Measurements from ENCODE around the gene KIF2A.

Gene KIF2A

DNA sequence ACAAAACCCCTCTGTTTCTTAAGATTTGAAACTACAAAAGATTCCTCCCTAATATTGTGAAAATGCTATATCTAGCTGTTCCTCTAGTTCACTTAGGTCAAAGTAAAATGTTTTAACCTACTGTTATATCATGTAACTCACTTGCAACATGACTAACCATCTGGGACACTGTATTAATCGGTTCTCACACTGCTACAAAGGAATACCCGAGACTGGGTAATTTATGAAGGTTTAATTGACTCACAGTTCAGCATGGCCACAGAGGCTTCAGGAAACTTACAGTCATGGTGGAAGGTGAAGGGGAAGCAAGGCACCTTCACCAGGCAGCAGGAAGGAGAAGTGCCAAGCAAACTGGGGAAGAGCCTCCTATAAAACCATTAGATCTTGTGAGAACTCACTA is 63.0 kb downstream of the KIF2A start:
- POLR2A ChIA-PET, result no interaction called here
- CTCF ChIA-PET, result interaction anchor here (0.6 kb wide), 1 partner anchor 740 kb away, joined by 5 read pairs; no protein-coding TSS in a partner anchor
- TF ChIP-seq TARDBP (IDR thresholded peaks at IDR 0.05), result no peak
- TF ChIP-seq NFRKB (IDR thresholded peaks at IDR 0.05), result no peak
- no peak for TF ChIP-seq ARNT (IDR thresholded peaks at IDR 0.05)
- TF ChIP-seq FOXM1 (IDR thresholded peaks at IDR 0.05; ENCODE audit: borderline replicate concordance), result no peak
- TF ChIP-seq HDGF (IDR thresholded peaks at IDR 0.05; ENCODE audit: borderline replicate concordance), result no peak
- TF ChIP-seq SUZ12 (IDR thresholded peaks at IDR 0.05), result no peak
- no peak for TF ChIP-seq ELF4 (IDR thresholded peaks at IDR 0.05)
- no peak for TF ChIP-seq BHLHE40 (IDR thresholded peaks at IDR 0.05; ENCODE audit: borderline replicate concordance)
- TF ChIP-seq LEF1 (IDR thresholded peaks at IDR 0.05; ENCODE audit: borderline replicate concordance), result no peak
- TF ChIP-seq, protein P1, sequence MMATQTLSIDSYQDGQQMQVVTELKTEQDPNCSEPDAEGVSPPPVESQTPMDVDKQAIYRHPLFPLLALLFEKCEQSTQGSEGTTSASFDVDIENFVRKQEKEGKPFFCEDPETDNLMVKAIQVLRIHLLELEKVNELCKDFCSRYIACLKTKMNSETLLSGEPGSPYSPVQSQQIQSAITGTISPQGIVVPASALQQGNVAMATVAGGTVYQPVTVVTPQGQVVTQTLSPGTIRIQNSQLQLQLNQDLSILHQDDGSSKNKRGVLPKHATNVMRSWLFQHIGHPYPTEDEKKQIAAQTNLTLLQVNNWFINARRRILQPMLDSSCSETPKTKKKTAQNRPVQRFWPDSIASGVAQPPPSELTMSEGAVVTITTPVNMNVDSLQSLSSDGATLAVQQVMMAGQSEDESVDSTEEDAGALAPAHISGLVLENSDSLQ (IDR thresholded peaks at IDR 0.05), result no peak
- no peak for TF ChIP-seq SP1 (IDR thresholded peaks at IDR 0.05)
- TF ChIP-seq CTBP1 (IDR thresholded peaks at IDR 0.05; ENCODE audit: borderline replicate concordance), result no peak
- no peak for TF ChIP-seq L3MBTL2 (conservative IDR thresholded peaks at IDR 0.05)
- no peak for TF ChIP-seq ZNF384 (IDR thresholded peaks at IDR 0.05)
- TF ChIP-seq FOXA1 (IDR thresholded peaks at IDR 0.05), result no peak
- DNase-seq (ENCODE audit: extremely low spot score), result no peak

DNA sequence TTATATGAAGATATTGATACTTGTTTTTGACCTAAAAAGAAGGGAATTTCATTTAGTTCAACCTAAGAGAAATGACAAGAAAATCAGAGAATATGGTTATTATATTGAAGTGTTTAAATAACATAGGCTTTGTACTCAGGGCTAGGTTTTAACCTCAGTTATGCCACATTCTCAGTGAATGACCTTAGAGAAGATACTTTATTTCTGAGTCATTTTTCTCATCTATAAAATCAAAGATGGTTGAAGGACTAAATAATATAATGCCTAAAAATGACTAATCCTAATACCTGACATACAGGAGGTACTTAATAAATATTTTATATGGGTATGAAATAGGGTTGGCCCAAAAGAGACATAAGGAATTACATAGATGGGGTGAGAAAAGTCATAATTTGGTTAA is 65.4 kb downstream of the KIF2A start:
- no peak for DNase-seq (ENCODE audit: extremely low spot score)
- ChIA-PET CTCF (no interaction called here), POLR2A (no interaction called here)
- TF ChIP-seq, protein P1 (IDR thresholded peaks at IDR 0.05), result no peak
- TF ChIP-seq NFRKB (IDR thresholded peaks at IDR 0.05), result no peak
- TF ChIP-seq FOXA1 (IDR thresholded peaks at IDR 0.05), result no peak
- TF ChIP-seq LEF1 (IDR thresholded peaks at IDR 0.05; ENCODE audit: borderline replicate concordance), result no peak
- TF ChIP-seq L3MBTL2 (conservative IDR thresholded peaks at IDR 0.05), result no peak
- TF ChIP-seq HDGF (IDR thresholded peaks at IDR 0.05; ENCODE audit: borderline replicate concordance), result no peak
- no peak for TF ChIP-seq FOXM1 (IDR thresholded peaks at IDR 0.05; ENCODE audit: borderline replicate concordance)
- TF ChIP-seq BHLHE40 (IDR thresholded peaks at IDR 0.05; ENCODE audit: borderline replicate concordance), result no peak
- no peak for TF ChIP-seq TARDBP (IDR thresholded peaks at IDR 0.05)
- TF ChIP-seq ARNT (IDR thresholded peaks at IDR 0.05), result no peak
- TF ChIP-seq SP1 (IDR thresholded peaks at IDR 0.05), result no peak
- no peak for TF ChIP-seq SUZ12 (IDR thresholded peaks at IDR 0.05)
- TF ChIP-seq ZNF384 (IDR thresholded peaks at IDR 0.05), result no peak
- TF ChIP-seq CTBP1 (IDR thresholded peaks at IDR 0.05; ENCODE audit: borderline replicate concordance), result no peak

DNA sequence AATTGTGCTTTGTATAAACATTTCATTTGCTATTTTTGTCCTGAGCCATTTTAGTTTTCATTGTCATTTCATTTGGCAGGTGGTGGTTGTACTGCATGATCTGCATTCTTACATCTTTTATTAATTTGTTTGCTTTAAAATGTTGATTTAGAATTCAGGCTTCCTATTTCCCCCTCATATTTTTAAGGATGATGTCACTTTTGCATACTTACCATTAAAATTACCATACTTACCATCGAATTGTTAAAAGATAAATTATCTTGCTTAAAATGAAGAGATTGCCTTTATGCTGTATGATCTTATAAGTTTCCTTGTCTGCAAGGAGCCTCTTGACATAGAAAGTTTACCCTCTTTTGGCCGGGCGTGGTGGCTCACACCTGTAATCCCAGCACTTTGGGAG is 66.6 kb downstream of the KIF2A start:
- ChIA-PET CTCF (no interaction called here), POLR2A (no interaction called here)
- TF ChIP-seq BHLHE40 (IDR thresholded peaks at IDR 0.05; ENCODE audit: borderline replicate concordance) (no peak), FOXK2 (IDR thresholded peaks at IDR 0.05) (no peak), TARDBP (IDR thresholded peaks at IDR 0.05) (no peak), L3MBTL2 (conservative IDR thresholded peaks at IDR 0.05) (no peak), SUZ12 (IDR thresholded peaks at IDR 0.05) (no peak)
- TF ChIP-seq, protein P1 (IDR thresholded peaks at IDR 0.05), result no peak
- DNase-seq (ENCODE audit: extremely low spot score), result no peak

DNA sequence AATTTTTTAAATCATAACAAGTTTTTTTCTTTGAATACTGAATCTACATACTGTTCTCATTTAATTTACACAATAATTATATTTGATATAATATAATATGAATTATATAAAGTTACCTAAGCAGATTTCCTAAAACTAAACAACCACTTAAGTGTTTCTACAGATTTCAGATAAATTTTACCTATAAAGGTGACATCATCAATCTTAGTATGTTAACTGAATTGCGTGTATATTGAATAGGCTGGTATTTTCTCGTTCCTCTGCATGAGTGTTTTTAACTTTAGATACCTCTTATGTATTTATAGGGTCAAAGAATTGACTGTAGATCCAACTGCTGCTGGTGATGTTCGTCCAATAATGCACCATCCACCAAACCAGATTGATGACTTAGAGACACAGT is 67.4 kb downstream of the KIF2A start:
- TF ChIP-seq FOXA1 (IDR thresholded peaks at IDR 0.05), result no peak
- no peak for TF ChIP-seq ARNT (IDR thresholded peaks at IDR 0.05)
- CTCF ChIA-PET, result no interaction called here
- POLR2A ChIA-PET, result no interaction called here
- DNase-seq (ENCODE audit: extremely low spot score), result no peak

DNA sequence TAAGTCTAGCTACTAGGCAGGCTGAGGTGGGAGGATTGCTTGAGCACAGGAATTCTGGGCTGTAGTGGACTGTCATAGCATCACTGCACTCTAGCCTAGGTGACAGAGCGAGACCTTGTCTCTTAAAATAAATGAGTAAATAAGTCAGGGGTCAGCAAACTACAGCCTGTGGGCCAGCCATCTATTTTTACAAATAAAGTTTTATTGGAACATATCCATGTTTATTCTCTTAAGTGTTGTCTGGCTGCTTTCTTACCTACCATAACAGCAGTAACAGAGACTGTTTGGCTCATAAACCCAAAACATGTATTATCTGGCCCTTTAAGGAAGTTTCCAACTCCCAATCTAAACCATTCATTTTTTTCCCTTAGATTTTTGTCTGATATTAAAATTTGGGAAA is 68.1 kb downstream of the KIF2A start:
- DNase-seq (ENCODE audit: extremely low spot score), result no peak
- TF ChIP-seq L3MBTL2 (conservative IDR thresholded peaks at IDR 0.05), result no peak
- TF ChIP-seq NFRKB (IDR thresholded peaks at IDR 0.05), result no peak
- TF ChIP-seq LEF1 (IDR thresholded peaks at IDR 0.05; ENCODE audit: borderline replicate concordance), result no peak
- TF ChIP-seq, protein P1 (IDR thresholded peaks at IDR 0.05), result no peak
- TF ChIP-seq TARDBP (IDR thresholded peaks at IDR 0.05), result no peak
- no peak for TF ChIP-seq ZNF384 (IDR thresholded peaks at IDR 0.05)
- no peak for TF ChIP-seq CTBP1 (IDR thresholded peaks at IDR 0.05; ENCODE audit: borderline replicate concordance)
- no peak for TF ChIP-seq ARNT (IDR thresholded peaks at IDR 0.05)
- no peak for TF ChIP-seq BHLHE40 (IDR thresholded peaks at IDR 0.05; ENCODE audit: borderline replicate concordance)
- no peak for TF ChIP-seq FOXM1 (IDR thresholded peaks at IDR 0.05; ENCODE audit: borderline replicate concordance)
- TF ChIP-seq SP1 (IDR thresholded peaks at IDR 0.05), result no peak
- TF ChIP-seq FOXA1 (IDR thresholded peaks at IDR 0.05), result no peak
- POLR2A ChIA-PET, result no interaction called here
- CTCF ChIA-PET, result no interaction called here

DNA sequence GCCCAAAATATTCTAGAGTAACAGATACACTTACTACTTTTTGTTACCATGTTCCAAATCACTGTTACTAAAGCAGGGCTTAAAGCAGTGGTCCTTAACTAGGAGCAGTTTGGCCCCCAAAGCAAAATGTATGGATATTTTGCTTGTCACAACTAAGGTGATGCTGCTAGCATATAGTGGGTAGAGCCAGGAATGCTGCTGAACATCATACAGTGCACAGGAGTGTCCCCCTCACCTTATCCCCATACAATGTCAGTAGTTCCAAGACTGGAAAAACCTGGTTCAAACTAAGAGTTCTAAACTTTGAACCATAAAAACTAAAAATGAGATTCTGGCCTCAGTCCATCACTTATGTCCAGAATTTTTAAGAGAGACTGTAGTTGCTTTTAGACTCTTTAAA is 69.6 kb downstream of the KIF2A start:
- DNase-seq (ENCODE audit: extremely low spot score), result no peak
- CTCF ChIA-PET, result no interaction called here
- POLR2A ChIA-PET, result no interaction called here
- TF ChIP-seq SUZ12 (IDR thresholded peaks at IDR 0.05) (no peak), TARDBP (IDR thresholded peaks at IDR 0.05) (no peak), HDGF (IDR thresholded peaks at IDR 0.05; ENCODE audit: borderline replicate concordance) (no peak), FOXK2 (IDR thresholded peaks at IDR 0.05) (no peak), ZNF384 (IDR thresholded peaks at IDR 0.05) (no peak)
